Measurements from ENCODE around the gene GDI2. TPM values are rescaled to one million over a fixed set of nuclear protein-coding genes. Genes with fewer than 3 reads are reported as not detected.
"Not testable (repeated sequence)": the region's sequence is repeated elsewhere in the genome, so short reads cannot be mapped to it uniquely, and the experiment has no call there.

Gene GDI2
- total RNA-seq, 2 experiments from 2014 or later: 218 to 220 TPM

DNA sequence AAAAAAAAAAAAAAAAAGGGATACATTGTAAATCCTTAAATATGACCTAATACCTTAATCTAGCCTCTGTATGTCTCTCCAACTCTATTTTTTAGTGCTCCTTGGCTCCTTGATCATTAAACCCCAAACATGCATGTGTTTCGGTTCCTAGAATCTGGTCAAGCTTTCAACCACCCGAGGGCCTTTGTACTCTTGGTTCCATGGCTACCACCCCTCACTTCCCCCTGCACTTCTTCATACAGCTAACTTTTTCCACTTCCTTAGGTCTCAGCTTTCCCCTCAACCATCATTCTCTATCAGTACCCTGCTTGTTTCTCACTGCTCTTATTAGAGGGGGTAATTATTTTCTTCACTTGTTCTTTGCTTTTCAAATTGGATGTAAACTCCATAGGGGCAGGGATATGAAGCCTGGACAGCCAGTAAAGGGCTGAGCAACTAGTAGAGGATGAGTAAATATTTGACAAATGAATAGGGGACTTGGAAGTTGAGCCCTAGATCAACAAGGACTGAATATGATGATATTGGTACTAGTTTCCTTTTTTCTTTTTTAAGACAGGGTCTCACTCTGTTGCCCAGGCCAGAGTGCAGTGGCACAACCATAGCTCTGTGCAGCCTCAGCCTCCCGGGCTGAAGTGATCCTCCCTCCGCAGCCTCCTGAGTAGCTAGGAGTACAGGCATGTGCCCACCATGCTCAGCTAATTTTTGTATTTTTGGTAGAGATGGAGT lies 4.3 kb upstream of the GDI2 start:
- H3K27ac Mint-ChIP-seq: no peak overlapping the region
- CTCF ChIA-PET: no interaction called here
- H3K36me3 Mint-ChIP-seq (ENCODE audit: low read depth): peaks cover 10% of the 10 kb centered on the region
- no peaks in the 10 kb centered on the region for H3K9me3 Mint-ChIP-seq
- POLR2A ChIA-PET: interaction anchor here (1.1 kb wide), 1 partner anchor 134 kb away, joined by 3 read pairs; no protein-coding TSS in a partner anchor
- H3K4me3 Mint-ChIP-seq: no peak overlapping the region
- DNase-seq: no peak
- H3K4me1 Mint-ChIP-seq: peaks cover 39% of the 10 kb centered on the region
- H3K27me3 Mint-ChIP-seq: no peaks in the 10 kb centered on the region

DNA sequence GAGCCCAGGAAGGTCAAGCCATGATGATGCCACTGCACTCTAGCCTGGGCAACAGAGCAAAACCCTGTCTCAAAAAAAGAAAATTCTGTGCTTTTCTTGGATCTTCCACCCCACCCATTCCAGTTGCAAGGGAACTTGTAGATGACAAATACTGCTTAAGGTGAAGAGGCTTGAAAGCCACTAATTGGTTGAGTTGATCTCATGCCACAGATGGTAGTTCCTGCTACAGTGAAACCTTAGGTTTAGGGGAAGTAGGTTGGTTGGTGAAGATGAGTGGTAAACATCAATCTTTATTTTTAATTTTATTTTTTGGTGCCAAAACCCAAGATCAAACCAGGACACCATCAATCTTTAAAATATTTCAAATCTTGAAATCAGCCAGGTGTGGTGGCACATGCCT lies 2.9 kb upstream of the GDI2 start:
- POLR2A ChIA-PET: no interaction called here
- Mint-ChIP-seq H3K36me3 (ENCODE audit: low read depth) (peaks cover 17% of the 10 kb centered on the region), H3K9me3 (no peaks in the 10 kb centered on the region), H3K4me3 (no peak overlapping the region), H3K4me1 (peaks cover 44% of the 10 kb centered on the region), H3K27me3 (no peaks in the 10 kb centered on the region), H3K27ac (no peak overlapping the region)
- CTCF ChIA-PET: no interaction called here
- no peak for DNase-seq

DNA sequence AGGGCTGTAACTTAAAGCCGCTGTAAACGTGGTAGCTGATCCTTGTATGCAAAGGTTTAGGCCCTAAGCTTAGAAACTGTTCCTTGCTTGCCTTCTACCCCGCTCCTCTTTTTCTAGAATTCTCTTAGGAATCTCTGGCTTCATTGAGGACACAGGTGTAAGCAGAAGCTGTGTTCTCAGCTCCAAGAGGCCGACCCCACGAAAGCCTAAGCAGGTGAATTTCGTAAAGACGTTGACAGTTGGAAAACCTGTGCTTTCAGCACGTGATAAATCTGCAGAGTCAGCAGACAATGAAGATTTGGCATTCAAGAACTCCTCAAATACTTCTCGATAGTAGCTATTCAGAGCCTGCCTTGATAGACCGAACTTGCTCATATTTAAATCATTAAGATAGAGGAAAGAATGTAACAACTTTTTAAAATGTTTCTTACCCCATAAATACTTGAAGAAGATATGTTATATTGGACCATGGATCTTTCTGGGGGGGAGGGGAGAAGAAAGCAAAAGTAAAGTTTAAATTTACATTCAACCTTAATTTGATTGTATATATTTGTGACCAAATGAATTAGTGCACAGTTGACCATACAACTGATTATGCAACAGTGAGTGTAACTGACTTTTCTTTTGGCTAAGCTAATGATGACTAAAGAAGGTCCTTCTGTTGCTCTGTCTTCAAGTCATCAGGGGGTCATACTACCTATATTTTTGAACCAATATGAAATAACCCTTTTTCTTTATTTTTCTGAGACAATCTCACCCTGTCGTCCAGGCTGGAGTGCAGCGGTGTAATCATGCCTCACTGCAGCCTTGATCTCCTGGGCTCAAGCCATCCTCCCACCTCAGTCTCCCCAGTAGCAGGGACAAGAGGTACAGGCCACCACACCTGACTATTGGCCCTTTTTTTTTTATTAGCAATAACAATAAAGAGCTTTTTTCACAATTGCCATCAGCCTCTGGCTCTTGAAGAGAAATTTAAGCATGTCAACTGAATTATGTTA lies 1.2 kb upstream of the GDI2 start:
- no peak for DNase-seq
- H3K27ac Mint-ChIP-seq: peak overlapping the region; percentile 79
- CTCF ChIA-PET: interaction anchor here (0.7 to 1.6 kb wide), 6 partner anchors 28 to 200 kb away, joined by 3 to 5 read pairs (median 4); partner anchors contain the start of genes ANKRD16 and FBH1
- H3K4me1 Mint-ChIP-seq: peaks cover 50% of the 10 kb centered on the region
- H3K4me3 Mint-ChIP-seq: peak overlapping the region; percentile 92
- POLR2A ChIA-PET: interaction anchor here (0.7 to 2.8 kb wide), 37 partner anchors 8 to 729 kb away, joined by 3 to 42 read pairs (median 4); partner anchors contain the start of genes ANKRD16, FBH1, IL15RA and TASOR2
- no peaks in the 10 kb centered on the region for H3K9me3 Mint-ChIP-seq
- H3K27me3 Mint-ChIP-seq: no peaks in the 10 kb centered on the region
- peaks cover 24% of the 10 kb centered on the region for H3K36me3 Mint-ChIP-seq (ENCODE audit: low read depth)

DNA sequence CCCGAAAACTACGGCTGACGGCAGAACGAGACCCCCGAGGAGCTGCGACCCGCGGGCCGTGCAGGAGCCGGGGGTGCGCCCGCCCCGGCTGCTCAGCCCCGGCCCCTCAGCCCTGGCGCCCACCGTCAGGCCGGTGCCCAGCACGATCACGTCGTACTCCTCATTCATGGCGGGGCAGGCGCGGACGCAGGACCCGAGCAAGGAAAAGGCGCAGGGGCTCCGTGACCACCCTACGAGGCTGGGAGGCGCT lies 218 bp downstream of the GDI2 start:
- peaks cover 31% of the 10 kb centered on the region for H3K36me3 Mint-ChIP-seq (ENCODE audit: low read depth)
- H3K27me3 Mint-ChIP-seq: no peaks in the 10 kb centered on the region
- H3K27ac Mint-ChIP-seq: peak overlapping the region; percentile 87
- DNase-seq: no peak
- no peaks in the 10 kb centered on the region for H3K9me3 Mint-ChIP-seq
- CTCF ChIA-PET: interaction anchor here (0.9 to 1.6 kb wide), 4 partner anchors 70 to 201 kb away, joined by 3 to 5 read pairs (median 4); partner anchors contain the start of genes ANKRD16 and FBH1
- POLR2A ChIA-PET: interaction anchor here (0.6 to 2.8 kb wide), 37 partner anchors 8 to 730 kb away, joined by 3 to 42 read pairs (median 4); partner anchors contain the start of genes ANKRD16, FBH1, IL15RA and TASOR2
- H3K4me3 Mint-ChIP-seq: peak overlapping the region; percentile 92
- H3K4me1 Mint-ChIP-seq: peaks cover 60% of the 10 kb centered on the region

DNA sequence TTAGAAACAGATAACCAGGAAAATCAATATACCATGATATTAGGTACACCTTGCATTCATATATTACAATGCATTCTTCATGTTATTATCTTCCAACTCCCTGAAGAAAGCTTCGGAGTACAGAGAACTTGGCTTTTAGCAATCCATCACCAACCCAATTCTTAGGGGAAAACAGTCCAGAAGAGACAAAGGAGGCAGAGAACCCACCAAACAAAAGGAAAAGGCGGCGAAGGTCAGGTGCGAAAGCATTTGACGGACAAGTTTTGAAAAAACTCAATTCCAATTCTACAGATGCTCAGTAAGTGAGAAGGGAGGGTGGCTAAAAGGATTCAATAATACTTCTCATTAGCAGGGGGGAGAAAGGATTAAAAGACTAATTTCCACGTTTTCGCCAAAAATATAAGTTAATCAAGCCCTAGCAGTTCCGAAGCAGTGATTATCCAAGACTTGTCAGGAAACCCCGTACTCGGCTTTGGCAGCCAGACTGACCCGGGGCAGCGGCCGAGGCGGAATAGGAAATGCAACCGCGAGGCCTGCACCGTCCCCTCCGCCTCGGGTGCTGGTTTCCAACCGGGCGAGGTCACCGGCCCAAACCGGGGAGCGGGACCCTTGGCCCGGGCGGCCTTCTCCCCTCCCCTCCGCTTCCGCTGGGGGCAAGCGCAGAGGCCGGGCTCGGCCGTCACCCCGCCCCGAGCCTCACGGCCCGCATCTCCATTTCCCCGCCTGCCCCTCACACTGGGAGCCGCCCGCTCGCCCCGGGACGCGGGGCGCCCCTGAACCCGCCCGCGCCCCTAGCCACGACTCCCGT lies 747 bp downstream of the GDI2 start:
- Mint-ChIP-seq H3K4me1 (peaks cover 58% of the 10 kb centered on the region), H3K27me3 (no peaks in the 10 kb centered on the region), H3K27ac (peak overlapping the region; percentile 79), H3K9me3 (no peaks in the 10 kb centered on the region), H3K4me3 (peak overlapping the region; percentile 92), H3K36me3 (ENCODE audit: low read depth) (peaks cover 36% of the 10 kb centered on the region)
- POLR2A ChIA-PET: interaction anchor here (0.6 to 2.8 kb wide), 19 partner anchors 7 to 508 kb away, joined by 3 to 42 read pairs (median 4); partner anchors contain the start of genes ANKRD16, FBH1, IL15RA and TASOR2
- CTCF ChIA-PET: no interaction called here
- peak; percentile 54 for DNase-seq

DNA sequence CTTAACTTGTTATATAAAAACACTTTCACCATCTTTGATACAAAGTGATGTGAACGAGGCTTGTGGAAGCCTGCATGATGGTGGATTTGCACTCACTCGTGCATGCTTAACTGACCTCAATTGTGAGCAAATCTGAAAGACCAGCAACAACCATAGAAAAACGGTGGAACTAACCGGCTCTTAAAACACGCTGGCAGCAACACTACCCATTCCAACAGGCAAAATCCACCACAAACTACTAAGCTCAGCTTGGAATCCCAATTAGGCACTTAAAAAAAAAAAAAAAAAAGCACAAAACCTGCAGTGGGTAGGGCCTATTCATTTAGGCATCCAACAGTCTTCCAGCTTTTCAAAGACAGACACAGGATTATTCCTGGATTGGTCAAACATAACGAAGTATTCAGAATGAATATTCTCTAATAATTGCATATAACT lies 1.8 kb downstream of the GDI2 start:
- ChIA-PET POLR2A (interaction anchor here (0.6 to 2.5 kb wide), 13 partner anchors 13 to 518 kb away, joined by 3 to 9 read pairs (median 4); partner anchors contain the start of genes ANKRD16, FBH1, IL15RA and IL2RA), CTCF (interaction anchor here (0.9 to 1.4 kb wide), 6 partner anchors 10 to 275 kb away, joined by 3 to 6 read pairs (median 3); no protein-coding TSS in a partner anchor)
- peak overlapping the region; percentile 92 for H3K4me3 Mint-ChIP-seq
- H3K27ac Mint-ChIP-seq: peak overlapping the region; percentile 79
- H3K4me1 Mint-ChIP-seq: peaks cover 61% of the 10 kb centered on the region
- no peaks in the 10 kb centered on the region for H3K9me3 Mint-ChIP-seq
- peaks cover 44% of the 10 kb centered on the region for H3K36me3 Mint-ChIP-seq (ENCODE audit: low read depth)
- no peak for DNase-seq
- H3K27me3 Mint-ChIP-seq: no peaks in the 10 kb centered on the region

DNA sequence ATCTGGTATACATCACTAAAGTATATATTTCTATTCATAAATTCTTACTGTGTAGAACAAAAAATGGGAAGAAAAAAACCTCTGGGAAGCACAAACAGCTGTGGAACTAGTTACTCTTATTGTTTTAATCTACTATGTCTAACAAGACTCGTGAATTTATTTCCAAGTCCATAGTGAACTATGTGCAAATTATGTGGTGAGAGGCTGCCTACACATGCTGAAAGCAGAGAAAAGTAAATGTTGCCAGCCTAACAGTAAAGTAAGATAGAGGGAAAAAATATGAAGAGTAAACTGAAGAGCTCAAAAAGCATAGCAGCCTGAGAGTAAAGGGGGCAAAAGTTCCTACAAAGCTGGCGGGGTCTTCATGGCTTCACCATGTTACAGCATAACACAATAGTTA lies 3.0 kb downstream of the GDI2 start:
- Mint-ChIP-seq H3K36me3 (ENCODE audit: low read depth) (peaks cover 51% of the 10 kb centered on the region), H3K4me3 (peak overlapping the region; percentile 92), H3K27ac (peak overlapping the region; percentile 70), H3K9me3 (no peaks in the 10 kb centered on the region), H3K27me3 (no peaks in the 10 kb centered on the region), H3K4me1 (peaks cover 62% of the 10 kb centered on the region)
- CTCF ChIA-PET: interaction anchor here (0.7 to 1.3 kb wide), 3 partner anchors 9 to 187 kb away, joined by 3 to 6 read pairs (median 4); no protein-coding TSS in a partner anchor
- DNase-seq: no peak
- POLR2A ChIA-PET: interaction anchor here (1.0 to 2.5 kb wide), 16 partner anchors 12 to 517 kb away, joined by 3 to 9 read pairs (median 4); partner anchors contain the start of genes ANKRD16, FBH1, IL15RA and TASOR2

DNA sequence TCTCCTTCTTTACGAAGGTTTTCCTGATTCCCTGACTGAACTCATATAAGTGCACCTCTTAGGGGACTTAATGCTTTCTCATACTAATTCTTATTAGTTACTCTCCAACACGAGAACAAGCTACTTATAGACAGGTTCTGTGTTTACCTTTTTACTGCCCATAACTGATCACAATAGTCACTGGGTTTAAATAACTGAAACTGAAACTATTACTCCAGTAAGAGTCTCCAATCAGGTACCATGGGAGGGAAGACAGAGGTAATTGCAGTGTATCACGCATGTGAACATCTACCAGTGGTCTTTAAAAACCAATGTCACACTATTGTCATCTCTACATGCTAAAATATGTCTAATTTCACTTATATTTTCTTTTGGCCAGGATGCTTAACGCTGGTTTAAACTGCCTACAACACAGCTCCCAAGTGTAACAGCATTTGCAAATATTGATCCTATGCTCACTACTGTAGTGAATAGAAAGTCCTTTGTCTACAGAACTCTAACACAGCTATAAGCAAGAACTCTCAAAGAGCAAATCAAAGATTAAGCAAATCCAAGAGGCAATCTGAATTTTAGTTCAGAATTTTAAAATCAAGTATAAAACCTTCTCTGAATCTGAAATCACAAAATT lies 3.6 kb downstream of the GDI2 start:
- DNase-seq: no peak
- ChIA-PET CTCF (interaction anchor here (0.7 to 1.3 kb wide), 2 partner anchors 180 to 187 kb away, joined by 3 to 6 read pairs; no protein-coding TSS in a partner anchor), POLR2A (interaction anchor here (0.9 to 2.5 kb wide), 12 partner anchors 9 to 244 kb away, joined by 3 to 9 read pairs (median 5); partner anchors contain the start of genes ANKRD16, FBH1 and IL15RA)
- peaks cover 46% of the 10 kb centered on the region for H3K36me3 Mint-ChIP-seq (ENCODE audit: low read depth)
- peak overlapping the region; percentile 47 for H3K27ac Mint-ChIP-seq
- no peaks in the 10 kb centered on the region for H3K9me3 Mint-ChIP-seq
- peaks cover 56% of the 10 kb centered on the region for H3K4me1 Mint-ChIP-seq
- peak overlapping the region; percentile 46 for H3K4me3 Mint-ChIP-seq
- no peaks in the 10 kb centered on the region for H3K27me3 Mint-ChIP-seq

DNA sequence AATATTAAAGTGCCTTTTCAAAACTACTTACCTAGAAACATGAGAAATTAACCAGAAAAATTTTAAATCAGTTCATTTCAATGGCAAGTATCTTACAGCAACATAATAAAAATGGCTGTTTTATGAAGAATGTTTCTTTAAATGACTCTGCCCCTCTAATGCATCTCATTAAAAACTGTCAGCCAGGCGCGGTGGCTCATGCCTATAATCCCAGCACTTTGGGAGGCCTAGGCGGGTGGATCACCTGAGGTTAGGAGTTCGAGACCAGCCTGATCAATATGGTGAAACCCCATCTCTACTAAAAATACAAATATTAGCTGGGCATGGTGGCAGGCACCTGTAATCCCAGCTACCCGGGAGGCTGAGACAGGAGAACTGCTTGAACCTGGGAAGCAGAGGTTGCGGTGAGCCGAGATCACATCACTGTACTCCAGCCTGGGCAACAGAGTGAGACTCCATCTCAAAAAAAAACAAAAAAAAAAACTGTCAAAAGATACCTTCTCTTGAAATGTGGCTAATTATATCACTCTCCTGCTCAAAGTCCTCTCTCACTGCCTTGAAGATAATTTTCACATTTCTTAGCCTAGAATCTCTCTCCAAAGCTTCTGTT lies 4.3 kb downstream of the GDI2 start:
- H3K27me3 Mint-ChIP-seq, H3K9me3 Mint-ChIP-seq, CTCF ChIA-PET, DNase-seq: not testable (repeated sequence)
- peaks cover 51% of the 10 kb centered on the region for H3K36me3 Mint-ChIP-seq (ENCODE audit: low read depth)
- H3K4me3 Mint-ChIP-seq: peak overlapping the region; percentile 46
- POLR2A ChIA-PET: interaction anchor here (0.9 to 1.8 kb wide), 2 partner anchors 8 to 11 kb away, joined by 5 read pairs; no protein-coding TSS in a partner anchor
- peak overlapping the region; percentile 47 for H3K27ac Mint-ChIP-seq
- peaks cover 55% of the 10 kb centered on the region for H3K4me1 Mint-ChIP-seq

DNA sequence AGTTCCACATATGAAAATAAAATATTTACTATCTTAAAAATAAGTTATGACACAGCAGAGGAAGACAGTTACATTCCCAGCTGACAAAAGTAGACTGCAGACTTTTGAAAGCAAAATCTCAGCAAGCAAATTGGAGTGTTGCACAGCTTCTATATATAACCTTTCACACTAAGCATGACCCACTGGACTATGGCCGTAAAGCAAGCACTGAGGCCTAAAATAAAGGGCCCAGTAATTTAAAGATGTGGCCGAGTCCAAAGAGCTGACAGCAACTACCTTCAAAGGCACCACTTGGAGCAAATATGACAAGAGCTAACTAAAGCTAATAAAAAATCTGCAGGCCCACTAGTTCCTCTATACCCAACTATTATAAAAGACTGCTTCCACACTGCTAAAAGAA lies 6.5 kb downstream of the GDI2 start:
- CTCF ChIA-PET: interaction anchor here (1.7 kb wide), 1 partner anchor 12 kb away, joined by 3 read pairs; no protein-coding TSS in a partner anchor
- H3K36me3 Mint-ChIP-seq (ENCODE audit: low read depth): peaks cover 47% of the 10 kb centered on the region
- H3K4me3 Mint-ChIP-seq: no peak overlapping the region
- no peak for DNase-seq
- no peaks in the 10 kb centered on the region for H3K9me3 Mint-ChIP-seq
- POLR2A ChIA-PET: interaction anchor here (0.5 to 1.6 kb wide), 3 partner anchors 9 to 170 kb away, joined by 3 to 5 read pairs (median 3); partner anchors contain the start of gene IL15RA
- H3K27ac Mint-ChIP-seq: no peak overlapping the region
- no peaks in the 10 kb centered on the region for H3K27me3 Mint-ChIP-seq
- peaks cover 60% of the 10 kb centered on the region for H3K4me1 Mint-ChIP-seq

DNA sequence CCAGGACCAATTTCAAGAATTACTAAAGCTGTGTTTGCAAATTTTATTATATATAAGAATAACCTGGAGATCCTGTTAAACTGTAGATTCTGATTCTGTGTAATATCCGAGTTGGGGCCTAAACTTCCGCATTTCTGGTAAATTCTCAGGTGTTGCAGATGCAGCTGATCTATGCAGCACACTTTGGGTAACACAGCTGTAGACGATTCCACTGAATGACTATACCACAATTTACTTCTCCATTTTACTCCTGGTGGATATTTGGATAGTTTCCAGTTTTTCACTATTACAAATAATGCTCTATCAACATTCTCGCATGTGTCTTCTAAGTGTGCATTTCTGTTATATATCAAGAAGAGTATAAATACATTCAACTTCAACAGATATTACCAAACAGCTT lies 7.5 kb downstream of the GDI2 start:
- Mint-ChIP-seq H3K27ac (no peak overlapping the region), H3K4me1 (peaks cover 53% of the 10 kb centered on the region), H3K36me3 (ENCODE audit: low read depth) (peaks cover 41% of the 10 kb centered on the region), H3K27me3 (no peaks in the 10 kb centered on the region), H3K4me3 (no peak overlapping the region), H3K9me3 (no peaks in the 10 kb centered on the region)
- POLR2A ChIA-PET: interaction anchor here (1.6 to 2.7 kb wide), 2 partner anchors 8 kb away, joined by 5 to 15 read pairs; partner anchors contain the start of gene GDI2
- no peak for DNase-seq
- CTCF ChIA-PET: interaction anchor here (0.7 to 1.7 kb wide), 3 partner anchors 11 to 189 kb away, joined by 3 to 4 read pairs (median 3); no protein-coding TSS in a partner anchor
